GM12892 (cell line): ENCODE measurements around the gene GUF1.
"Not testable (repeated sequence)": the region's sequence is repeated elsewhere in the genome, so short reads cannot be mapped to it uniquely, and the experiment has no call there.

Source experiments
- DNase-seq: peaks from one replicate; pipeline ENCODE4 v3.0.0; 2011; ENCODE audit not compliant: insufficient read length
- FAIRE-seq: peaks from 2 replicates; lab custom pipeline; 2011; peaks lifted over from hg19 to GRCh38; lab: Jason Lieb, UNC
- POLR2A ChIP-seq: IDR thresholded peaks from 2 replicates; pipeline ENCODE4 v1.6.1; 2011; ENCODE audit warnings: low read depth, low read length, control low read depth
- POLR2AphosphoS5 ChIP-seq: IDR thresholded peaks from 2 replicates; pipeline ENCODE4 v1.6.1; 2011; ENCODE audit warnings: low read depth, low read length, control low read depth
- TAF1 ChIP-seq: IDR thresholded peaks from 2 replicates; pipeline ENCODE4 v1.6.1; 2011; ENCODE audit warnings: low read depth, mild to moderate bottlenecking, control low read depth, low read length, borderline replicate concordance

GUF1 gene

GRCh38 chr4:44716597-44716996 is 38.4 kb downstream of the GUF1 start:
- FAIRE-seq (no peak), DNase-seq (no peak)
- TF ChIP-seq POLR2AphosphoS5: no peak
- no peak for TF ChIP-seq POLR2A
- no peak for TF ChIP-seq TAF1

DNA sequence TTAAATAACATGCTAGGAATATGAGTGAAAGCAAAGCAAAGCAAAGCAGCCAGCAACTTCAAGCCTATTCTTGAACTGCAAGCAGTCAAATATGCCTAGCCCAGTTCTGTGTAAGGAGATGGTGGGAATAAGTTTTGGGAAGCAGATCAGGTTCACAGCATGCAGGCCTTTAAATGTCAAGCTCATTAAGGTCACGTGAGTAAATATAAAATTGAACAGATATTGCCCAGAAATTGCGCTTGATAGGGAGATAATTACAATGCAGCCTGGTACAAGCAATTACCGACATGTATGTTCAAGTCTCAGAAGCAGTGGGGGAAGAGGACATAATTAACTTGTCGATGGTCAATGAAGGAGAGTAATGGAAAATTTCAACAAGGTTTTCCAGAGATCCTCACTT is 42.2 kb downstream of the GUF1 start:
- TF ChIP-seq POLR2A: no peak
- TF ChIP-seq TAF1: no peak
- no peak for TF ChIP-seq POLR2AphosphoS5
- no peak for DNase-seq
- peak; percentile 38 for FAIRE-seq

DNA sequence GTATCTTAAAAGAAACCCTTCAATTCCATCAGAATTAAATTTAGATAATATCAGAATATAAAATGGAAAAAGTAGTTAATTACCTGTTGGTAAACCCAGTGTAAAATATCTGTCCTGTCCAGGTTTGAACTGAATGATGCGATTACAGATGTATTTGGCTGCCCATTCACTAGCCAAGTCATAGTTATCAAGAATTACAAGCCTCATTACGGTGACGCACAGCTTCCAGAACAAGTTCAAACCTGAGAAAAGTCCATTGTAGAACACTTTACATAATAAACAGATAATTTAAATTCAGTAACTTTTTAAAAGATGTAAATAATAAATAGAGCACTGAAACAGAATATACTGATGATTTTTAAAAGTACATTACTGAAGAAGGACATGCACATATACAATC is 43.8 kb downstream of the GUF1 start:
- TF ChIP-seq TAF1: no peak
- TF ChIP-seq POLR2AphosphoS5: no peak
- no peak for TF ChIP-seq POLR2A
- DNase-seq (no peak), FAIRE-seq (no peak)

DNA sequence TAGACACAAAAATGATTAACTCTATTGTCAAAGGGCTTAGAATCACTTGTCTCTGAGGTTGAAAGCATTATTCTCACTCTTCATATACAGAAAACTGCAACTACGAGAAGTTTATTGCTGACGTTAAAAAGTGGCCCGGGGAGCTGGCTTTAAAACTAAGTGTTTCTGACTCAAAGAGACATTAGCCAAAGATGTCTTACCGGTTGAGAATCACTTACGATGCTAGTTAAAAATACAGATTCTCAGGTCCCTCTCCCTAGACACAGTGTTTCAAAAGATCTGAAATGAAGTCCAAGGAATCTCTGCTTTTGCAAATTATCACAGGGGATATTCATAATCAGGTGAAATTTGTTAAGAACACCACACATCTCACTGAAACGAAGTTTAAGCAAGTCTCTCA is 46.9 kb downstream of the GUF1 start:
- DNase-seq (no peak), FAIRE-seq (no peak)

GRCh38 chr4:44725726-44726037 is 47.5 kb downstream of the GUF1 start:
- DNase-seq: no peak

More for the DNA sequence above, 46.9 kb downstream of the GUF1 start:
- no peak for TF ChIP-seq TAF1
- TF ChIP-seq POLR2A: no peak
- TF ChIP-seq POLR2AphosphoS5: no peak

GRCh38 chr4:44726038-44726871 is 48.0 kb downstream of the GUF1 start, which contains the start of gene GNPDA2:
Gene GNPDA2 (minus strand): TSS chr4:44726556. CDS start chr4:44722207, 4,349 bp downstream.
- DNase-seq: peak; percentile 51
- FAIRE-seq: peak; percentile 97
- TF ChIP-seq POLR2AphosphoS5 (peak; percentile 85), POLR2A (peak; percentile 92), TAF1 (peak; percentile 34; the same call in 1 of the 2 replicates)

More at GRCh38 chr4:44725726-44726037, 47.5 kb downstream of the GUF1 start:
- TF ChIP-seq POLR2AphosphoS5: no peak
- no peak for TF ChIP-seq POLR2A
- no peak for TF ChIP-seq TAF1
- no peak for FAIRE-seq

- no peak for FAIRE-seq
- TF ChIP-seq POLR2AphosphoS5 (no peak), TAF1 (no peak), POLR2A (no peak)
- no peak for DNase-seq
Observed at GRCh38 chr4:44727471-44727870, 49.3 kb downstream of the GUF1 start.

GRCh38 chr4:44728694-44729093 is 50.5 kb downstream of the GUF1 start:
- not testable (repeated sequence) for FAIRE-seq, DNase-seq

DNA sequence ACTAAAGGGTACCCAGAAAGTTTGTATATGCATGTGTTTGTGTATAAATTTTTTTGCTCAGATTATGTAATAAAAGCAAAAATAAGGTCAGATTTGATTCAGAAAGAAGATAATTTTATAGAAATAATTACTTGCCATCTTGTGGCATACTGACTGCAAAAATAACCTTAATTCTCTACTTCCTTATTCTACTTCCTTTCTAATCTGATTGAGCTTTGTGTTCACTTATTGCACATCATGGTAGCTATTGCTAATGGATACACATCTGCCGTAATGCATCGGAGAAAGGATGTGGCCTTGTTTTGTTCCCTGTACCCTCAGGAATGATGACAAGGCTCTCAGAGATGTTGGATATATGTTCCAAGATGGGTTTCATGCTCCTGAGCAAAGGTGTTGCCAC is 58.7 kb downstream of the GUF1 start:
- FAIRE-seq: no peak
- TF ChIP-seq POLR2A: no peak
- no peak for TF ChIP-seq POLR2AphosphoS5
- no peak for TF ChIP-seq TAF1
- DNase-seq: no peak

DNA sequence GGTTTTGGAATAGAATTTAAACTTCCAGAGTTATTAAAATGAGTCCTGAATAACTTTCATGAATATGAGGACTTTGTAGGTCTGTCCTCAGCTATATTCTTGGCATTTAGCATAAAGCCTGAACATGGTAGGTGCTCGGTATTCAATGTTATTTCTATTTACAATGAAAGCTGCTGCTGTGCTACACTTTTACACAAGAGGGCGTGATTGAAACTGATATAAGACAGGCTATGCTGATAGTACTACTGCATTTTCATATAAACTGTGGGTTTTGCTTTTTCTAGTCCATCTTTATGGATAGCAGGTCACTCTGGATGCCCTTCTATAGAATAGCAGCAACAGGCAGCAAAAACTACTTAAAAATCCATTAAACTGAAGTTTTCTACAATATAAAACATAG is 60.4 kb downstream of the GUF1 start:
- TF ChIP-seq POLR2AphosphoS5 (no peak), TAF1 (no peak), POLR2A (no peak)
- FAIRE-seq (no peak), DNase-seq (no peak)

- no peak for DNase-seq
- FAIRE-seq: no peak
- TF ChIP-seq TAF1: no peak
- TF ChIP-seq POLR2A: no peak
- no peak for TF ChIP-seq POLR2AphosphoS5
Observed at GRCh38 chr4:44740201-44740600, 62.0 kb downstream of the GUF1 start.
